GM12891 (cell line): ENCODE measurements around the gene PAEP.

ENCODE experiments used
- DNase-seq: peaks from one replicate; pipeline ENCODE4 v3.0.0; 2011; ENCODE audit warnings: low spot score; ENCODE audit not compliant: insufficient read length
- FAIRE-seq: peaks from 2 replicates; lab custom pipeline; 2011; peaks lifted over from hg19 to GRCh38; lab: Jason Lieb, UNC
- PAX5 ChIP-seq: IDR thresholded peaks from 2 replicates; pipeline ENCODE4 v1.6.1; 2011; ENCODE audit warnings: low read length, moderate library complexity, mild to moderate bottlenecking; ENCODE audit not compliant: insufficient read depth, severe bottlenecking
- POLR2A ChIP-seq: IDR thresholded peaks from 2 replicates; pipeline ENCODE4 v1.6.1; 2011; ENCODE audit warnings: low read depth, low read length, control low read depth
- POLR2AphosphoS5 ChIP-seq: IDR thresholded peaks from 2 replicates; pipeline ENCODE4 v1.6.1; 2011; ENCODE audit warnings: low read depth, low read length, control low read depth
- POU2F2 ChIP-seq: IDR thresholded peaks from 2 replicates; pipeline ENCODE4 v1.6.1; 2011; ENCODE audit warnings: low read depth, mild to moderate bottlenecking, control low read depth, low read length, moderate library complexity
- SPI1 ChIP-seq: IDR thresholded peaks from 2 replicates; pipeline ENCODE4 v1.6.1; 2011; ENCODE audit warnings: low read depth, low read length, control low read depth
- TAF1 ChIP-seq: IDR thresholded peaks from 2 replicates; pipeline ENCODE4 v1.6.1; 2011; ENCODE audit warnings: low read depth, low read length, control low read depth

The PAEP gene

DNA sequence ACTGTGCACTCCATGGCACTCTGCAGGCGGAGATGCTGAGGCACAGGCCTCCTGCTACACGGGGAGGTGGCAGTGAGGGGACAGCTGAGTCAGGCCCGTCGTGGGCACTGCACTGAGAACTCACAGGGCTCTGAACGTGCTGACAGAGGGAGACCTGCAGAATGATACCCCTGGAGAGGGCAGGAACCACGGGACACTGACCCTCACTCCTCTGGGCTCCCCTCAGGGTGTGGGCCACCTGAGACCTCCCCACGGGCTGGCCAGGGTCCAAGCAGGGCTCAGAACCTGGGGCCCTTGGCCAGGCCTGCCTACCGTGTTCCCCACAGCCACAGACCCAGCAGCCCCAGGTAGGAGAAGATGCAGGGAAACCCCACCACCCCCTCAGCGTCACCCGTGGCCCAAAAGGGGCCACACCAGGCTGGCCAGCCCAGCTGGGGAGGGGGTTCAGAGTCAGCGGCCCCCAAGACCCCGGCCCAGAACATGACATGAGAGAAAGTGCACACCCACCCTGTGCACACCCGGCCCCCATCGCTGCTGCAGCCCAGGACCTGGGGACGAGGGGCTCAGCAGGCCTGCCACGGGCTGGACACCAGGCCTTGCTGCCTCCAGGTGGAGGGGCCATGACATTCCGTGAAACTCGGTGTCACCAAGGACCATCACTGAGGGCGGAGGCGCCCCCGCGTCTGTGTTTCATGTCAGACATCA is 46.9 kb downstream of the PAEP start:
- DNase-seq (no peak), FAIRE-seq (no peak)
- TF ChIP-seq POLR2AphosphoS5 = no peak
- no peak for TF ChIP-seq PAX5
- TF ChIP-seq POU2F2 = no peak
- no peak for TF ChIP-seq TAF1

DNA sequence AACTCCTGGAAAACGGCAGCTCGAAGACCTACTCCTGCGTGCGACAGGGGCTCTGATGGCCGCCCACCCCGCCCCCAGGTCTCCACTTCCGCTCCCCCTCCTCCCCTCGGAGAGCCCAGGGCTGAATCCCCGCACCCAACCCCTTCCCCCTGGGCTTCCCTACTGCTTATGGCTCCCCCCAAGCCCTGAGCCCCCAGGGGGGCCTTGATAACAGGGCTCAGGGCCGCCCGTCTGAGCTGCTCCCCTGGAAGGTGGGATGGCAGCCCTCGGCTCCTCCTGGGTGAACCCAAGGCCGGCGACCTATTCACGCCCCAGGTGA is 47.4 kb downstream of the PAEP start:
- TF ChIP-seq TAF1 (no peak), POU2F2 (no peak), PAX5 (no peak), POLR2A (no peak), POLR2AphosphoS5 (no peak), SPI1 (no peak)
- DNase-seq = no peak
- no peak for FAIRE-seq

DNA sequence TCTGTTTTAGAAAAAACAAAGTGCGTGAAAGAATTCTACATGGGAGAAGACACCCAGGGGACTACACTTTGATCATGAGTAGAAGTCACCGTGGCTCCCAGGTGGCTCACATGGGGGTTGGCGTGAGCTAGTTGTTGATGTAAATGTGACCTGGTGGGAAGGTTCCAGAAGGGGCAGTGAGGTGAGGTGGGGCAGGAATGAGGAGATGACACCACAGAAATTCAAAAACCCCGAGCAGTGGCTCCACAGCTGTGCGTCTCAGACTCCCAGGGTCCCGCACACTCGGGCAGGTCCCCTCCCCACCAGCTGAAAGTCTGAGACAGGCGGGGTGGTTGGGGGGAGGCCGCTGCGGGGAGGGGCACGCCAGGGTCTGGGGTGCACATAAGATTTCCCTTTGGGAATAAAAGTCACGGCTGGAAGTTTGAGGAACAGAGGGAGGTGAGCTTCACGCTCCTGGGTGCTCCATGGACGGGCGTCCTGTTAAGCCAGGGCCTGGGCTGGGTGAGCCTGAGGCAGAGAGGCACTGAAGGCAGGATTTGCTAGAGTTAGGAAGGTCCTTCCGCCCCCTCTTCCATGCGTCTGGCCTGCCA is 47.9 kb downstream of the PAEP start:
- TF ChIP-seq PAX5 = no peak
- TF ChIP-seq SPI1 = no peak
- TF ChIP-seq TAF1 = no peak
- no peak for TF ChIP-seq POLR2AphosphoS5
- TF ChIP-seq POLR2A = no peak
- TF ChIP-seq POU2F2 = no peak
- DNase-seq (no peak), FAIRE-seq (no peak)

DNA sequence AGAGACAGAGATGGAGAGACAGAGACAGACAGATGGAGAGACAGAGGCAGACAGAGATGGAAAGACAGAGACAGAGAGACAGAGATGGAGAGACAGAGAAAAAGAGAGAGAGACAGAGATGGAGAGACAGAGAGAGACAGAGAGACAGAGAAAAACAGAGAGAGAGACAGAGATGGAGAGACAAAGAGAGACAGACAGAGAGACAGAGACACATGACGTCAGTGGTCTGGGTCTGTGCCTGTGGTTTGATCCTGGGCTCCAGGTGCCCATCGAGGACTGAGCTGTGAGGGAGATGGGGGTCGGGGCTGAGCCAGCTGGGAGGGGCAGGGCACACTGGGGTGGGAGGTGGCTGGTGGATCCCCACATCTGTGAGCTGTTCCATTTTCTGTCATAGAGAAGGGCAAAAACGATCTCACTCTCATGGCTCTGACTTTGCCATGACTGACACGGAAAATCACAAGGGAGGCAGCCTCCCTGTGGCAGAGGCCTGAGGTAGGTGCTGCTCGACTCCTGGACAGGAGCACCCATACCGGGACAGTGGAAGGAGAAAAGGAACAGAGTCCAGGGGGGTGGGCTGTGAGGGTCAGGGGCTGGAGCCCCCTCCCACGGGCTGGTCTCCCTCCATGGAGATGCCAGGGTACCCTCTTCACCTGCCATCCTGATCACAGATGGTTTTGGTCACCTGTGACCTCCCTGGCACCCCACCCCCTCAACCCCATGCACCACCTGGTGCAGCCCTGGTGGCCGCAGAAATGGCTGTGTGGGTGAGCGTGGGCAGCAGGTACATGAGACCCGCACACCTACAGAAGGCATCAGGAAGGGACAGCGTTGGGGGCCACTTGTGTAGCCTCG is 49.0 kb downstream of the PAEP start:
- DNase-seq (no peak), FAIRE-seq (no peak)
- TF ChIP-seq POU2F2 (no peak), TAF1 (no peak), SPI1 (no peak), POLR2A (no peak), POLR2AphosphoS5 (no peak)

DNA sequence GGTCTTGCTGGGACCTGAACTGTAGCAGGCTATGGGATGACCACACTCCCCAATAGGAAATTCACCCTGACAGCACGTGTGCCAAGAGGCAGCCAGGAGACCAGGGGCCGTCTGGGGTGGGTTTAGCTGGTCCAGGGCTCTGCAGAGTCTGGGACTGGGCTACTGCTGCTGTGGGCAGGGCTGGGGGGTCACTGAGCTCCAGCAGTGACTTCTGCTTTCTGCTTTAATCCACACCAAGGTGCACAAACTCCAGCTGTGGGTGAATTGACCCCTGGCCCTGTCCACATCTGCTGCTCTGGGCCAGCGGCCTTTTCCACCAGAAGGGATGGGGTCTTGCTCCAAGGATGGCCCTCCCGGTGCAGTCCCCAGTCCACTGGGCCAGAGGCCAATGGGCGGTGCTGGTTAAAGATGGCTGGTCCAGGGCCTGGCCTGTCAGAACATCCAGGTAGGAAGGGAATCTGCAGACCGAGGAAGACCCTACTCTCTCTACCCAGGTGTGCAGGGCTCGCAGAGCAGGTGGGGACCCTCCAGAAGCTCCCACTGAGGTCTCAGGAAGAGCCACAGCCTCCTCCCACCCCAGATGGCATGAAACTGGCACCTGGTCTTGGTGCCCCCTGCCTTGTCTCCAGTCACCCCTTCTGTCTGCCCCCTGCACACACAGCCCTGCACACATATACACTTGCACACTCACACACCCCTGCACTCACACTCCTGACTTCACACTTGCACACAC is 49.8 kb downstream of the PAEP start:
- DNase-seq = no peak
- TF ChIP-seq POLR2AphosphoS5 (no peak), SPI1 (no peak), PAX5 (no peak), POU2F2 (no peak), TAF1 (no peak), POLR2A (no peak)
- FAIRE-seq = no peak

DNA sequence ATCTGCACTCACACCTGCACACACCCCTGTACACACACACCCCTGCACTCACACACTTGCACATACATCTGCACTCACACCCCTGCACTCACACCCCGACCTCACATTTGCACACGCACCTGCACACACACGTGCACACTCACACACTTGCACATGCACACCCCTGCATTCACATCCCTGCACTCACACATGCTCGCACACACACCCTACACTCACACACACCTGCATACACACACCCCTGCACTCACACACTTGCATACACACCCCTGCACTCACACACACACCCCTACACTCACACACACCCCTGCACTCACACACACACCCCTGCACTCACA is 50.3 kb downstream of the PAEP start:
- DNase-seq = no peak
- no peak for FAIRE-seq

DNA sequence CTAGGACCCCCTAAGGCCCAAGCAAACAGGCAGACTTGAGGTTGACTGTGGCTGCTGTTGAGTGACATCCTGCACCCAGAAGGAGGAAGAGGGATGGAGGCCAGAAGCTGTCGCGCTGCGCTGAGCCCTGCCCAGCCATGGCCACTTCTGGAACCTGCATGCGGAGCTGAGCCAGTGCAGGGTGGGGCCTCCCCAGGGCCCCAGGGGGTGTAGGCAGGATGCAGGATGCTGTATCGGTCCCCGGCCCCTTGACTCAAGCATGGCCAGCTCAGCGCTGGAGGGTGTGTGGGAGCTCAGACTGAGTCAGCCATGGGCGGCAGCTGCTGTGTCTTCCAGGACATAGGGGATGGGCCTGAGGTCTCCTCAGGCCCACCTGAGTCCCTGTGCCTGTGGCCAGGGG is 50.9 kb downstream of the PAEP start:
- TF ChIP-seq SPI1 (no peak), TAF1 (no peak), POU2F2 (no peak), POLR2A (no peak), PAX5 (no peak), POLR2AphosphoS5 (no peak)
- DNase-seq = no peak
- FAIRE-seq = no peak

More for the DNA sequence above, 50.3 kb downstream of the PAEP start:
- TF ChIP-seq SPI1 (no peak), POLR2A (no peak)

DNA sequence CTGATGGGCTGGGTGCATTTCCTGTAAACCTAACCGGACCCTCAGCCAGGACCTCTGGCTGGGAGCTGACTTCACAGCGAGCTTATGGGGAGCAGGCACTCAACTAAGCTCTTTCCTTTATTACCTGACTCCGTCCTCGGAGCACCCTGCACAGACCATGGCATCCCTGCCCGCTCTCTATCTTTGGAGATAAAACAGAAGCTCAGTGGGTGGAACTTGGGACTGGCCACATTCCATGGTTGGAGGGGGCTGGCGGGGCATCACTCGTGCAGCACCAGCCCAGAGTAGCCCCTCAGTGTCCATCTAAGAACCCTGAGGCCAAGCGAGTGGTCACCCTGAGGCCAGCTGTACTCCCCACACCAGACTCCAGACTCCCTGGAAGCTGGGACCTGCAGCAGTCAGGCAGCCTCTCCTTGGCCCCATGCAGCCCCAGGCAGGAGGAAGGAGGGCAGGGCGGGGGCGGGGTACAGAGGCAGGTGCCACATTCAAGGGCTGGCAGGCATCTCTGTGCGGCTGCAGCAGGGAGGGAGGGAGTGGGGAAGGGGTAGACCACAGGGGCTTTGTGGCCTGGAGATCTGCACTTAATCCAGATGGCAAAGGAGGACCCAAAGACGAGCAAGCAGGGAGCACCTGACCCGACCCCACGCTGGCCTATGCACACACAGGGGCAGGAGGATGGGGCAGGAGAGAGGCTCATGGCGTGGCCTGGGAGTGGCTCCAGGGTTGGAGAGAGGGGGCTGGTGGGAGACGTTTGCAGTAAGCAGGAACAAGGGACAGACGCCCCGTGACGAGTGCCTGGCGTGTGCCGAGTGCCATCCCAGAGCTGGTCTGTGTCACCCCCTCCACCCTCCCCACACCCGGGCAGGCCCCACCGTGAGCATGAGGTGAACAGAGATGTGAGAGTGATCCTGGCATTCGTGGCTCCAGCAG is 51.7 kb downstream of the PAEP start:
- no peak for FAIRE-seq
- DNase-seq = no peak
- no peak for TF ChIP-seq POLR2A
- TF ChIP-seq PAX5 = no peak
- no peak for TF ChIP-seq POU2F2
